ENCODE data around the gene EIF4H. TPM values are rescaled to one million over a fixed set of nuclear protein-coding genes. Genes with fewer than 3 reads are reported as not detected.

EIF4H gene
- total RNA-seq, 3 donors from 2014 or later, result 231 to 278 (median 274) TPM

DNA sequence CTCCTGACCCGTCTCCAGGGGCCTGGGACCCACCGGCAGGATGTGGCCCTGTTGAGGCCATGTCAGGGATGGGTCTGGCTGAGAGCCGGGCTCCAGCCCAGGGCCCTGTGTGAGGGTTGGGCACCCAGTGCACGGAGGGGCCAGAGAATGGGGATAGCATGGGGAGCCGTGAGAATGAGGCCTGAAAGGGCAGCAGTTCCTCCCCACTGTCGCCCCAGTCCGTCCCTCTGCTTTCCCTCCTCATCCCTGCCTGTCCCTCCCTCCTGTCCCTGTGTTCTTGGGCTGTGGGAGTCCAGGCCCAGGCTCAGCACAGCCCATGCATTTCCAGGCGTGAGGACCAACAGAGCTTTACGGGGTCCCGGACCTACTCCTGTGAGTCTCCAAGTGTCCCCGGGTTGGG is 45.3 kb downstream of the EIF4H start:
- intact Hi-C loops (cut with DNase I, micrococcal nuclease), result no loop called here
- Histone ChIP-seq H3K4me1 (ENCODE audit: low read depth) (no peaks in the 10 kb centered on the region), H3K4me3 (no peak overlapping the region), H3K9me3 (no peaks in the 10 kb centered on the region), H3K36me3 (ENCODE audit: low read depth) (no peaks in the 10 kb centered on the region)
- no peak for DNase-seq
- ATAC-seq, result no peak
- TF ChIP-seq, protein P1, sequence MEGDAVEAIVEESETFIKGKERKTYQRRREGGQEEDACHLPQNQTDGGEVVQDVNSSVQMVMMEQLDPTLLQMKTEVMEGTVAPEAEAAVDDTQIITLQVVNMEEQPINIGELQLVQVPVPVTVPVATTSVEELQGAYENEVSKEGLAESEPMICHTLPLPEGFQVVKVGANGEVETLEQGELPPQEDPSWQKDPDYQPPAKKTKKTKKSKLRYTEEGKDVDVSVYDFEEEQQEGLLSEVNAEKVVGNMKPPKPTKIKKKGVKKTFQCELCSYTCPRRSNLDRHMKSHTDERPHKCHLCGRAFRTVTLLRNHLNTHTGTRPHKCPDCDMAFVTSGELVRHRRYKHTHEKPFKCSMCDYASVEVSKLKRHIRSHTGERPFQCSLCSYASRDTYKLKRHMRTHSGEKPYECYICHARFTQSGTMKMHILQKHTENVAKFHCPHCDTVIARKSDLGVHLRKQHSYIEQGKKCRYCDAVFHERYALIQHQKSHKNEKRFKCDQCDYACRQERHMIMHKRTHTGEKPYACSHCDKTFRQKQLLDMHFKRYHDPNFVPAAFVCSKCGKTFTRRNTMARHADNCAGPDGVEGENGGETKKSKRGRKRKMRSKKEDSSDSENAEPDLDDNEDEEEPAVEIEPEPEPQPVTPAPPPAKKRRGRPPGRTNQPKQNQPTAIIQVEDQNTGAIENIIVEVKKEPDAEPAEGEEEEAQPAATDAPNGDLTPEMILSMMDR (IDR thresholded peaks at IDR 0.05), result no peak

DNA sequence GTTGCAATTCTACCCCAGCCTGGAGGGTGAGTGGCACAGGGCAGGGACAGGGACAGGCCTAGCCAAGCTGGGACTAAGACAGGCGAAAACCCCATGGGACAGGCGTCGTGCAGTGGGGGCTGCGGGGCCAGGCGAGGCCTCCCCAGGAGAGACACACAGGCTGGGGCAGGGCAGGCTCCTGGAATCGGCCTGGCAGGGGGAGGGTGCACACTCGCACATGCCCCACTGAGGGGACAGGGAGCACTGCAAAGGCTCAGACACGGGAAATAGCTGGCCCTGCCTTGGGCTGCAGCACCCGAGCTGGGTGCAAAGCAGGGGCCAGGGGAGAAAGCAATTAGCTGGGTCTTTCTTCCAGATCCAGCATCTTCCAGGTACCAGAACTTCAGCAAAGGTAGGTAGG is 46.1 kb downstream of the EIF4H start:
- H3K36me3 ChIP-seq (ENCODE audit: low read depth), result no peaks in the 10 kb centered on the region
- no peaks in the 10 kb centered on the region for H3K9me3 ChIP-seq
- ATAC-seq, result no peak
- peak in 1 of 3 donors; percentile 12 for DNase-seq
- no peaks in the 10 kb centered on the region for H3K4me1 ChIP-seq (ENCODE audit: low read depth)
- intact Hi-C loops (cut with DNase I, micrococcal nuclease), result no loop called here
- TF ChIP-seq, protein P1 (IDR thresholded peaks at IDR 0.05), result no peak
- H3K4me3 ChIP-seq, result no peak overlapping the region

DNA sequence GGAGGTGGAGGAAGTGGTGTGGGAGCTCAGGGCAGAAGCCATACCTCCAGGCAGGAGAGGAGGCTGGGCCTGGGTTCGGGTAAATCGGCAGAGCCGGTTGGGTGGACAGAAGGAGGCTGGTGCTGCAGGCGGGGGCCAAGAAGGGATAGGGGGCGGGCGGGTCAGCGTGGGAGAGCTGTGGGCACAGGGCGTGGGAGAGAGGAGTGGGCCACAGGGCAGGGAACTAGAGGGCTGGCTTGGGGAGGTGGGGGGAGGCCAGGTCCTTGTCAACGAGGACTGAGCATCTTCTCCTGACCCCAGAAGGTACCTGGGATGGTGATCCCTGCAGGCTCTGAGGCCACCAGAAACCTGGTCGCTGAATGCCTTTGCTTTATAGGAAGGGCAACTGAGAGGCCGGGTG is 47.6 kb downstream of the EIF4H start:
- H3K9me3 ChIP-seq, result no peaks in the 10 kb centered on the region
- DNase-seq (no peak), ATAC-seq (no peak)
- intact Hi-C loops (cut with DNase I, micrococcal nuclease), result no loop called here
- no peaks in the 10 kb centered on the region for H3K36me3 ChIP-seq (ENCODE audit: low read depth)
- no peak overlapping the region for H3K4me3 ChIP-seq
- TF ChIP-seq, protein P1 (IDR thresholded peaks at IDR 0.05), result no peak
- H3K4me1 ChIP-seq (ENCODE audit: low read depth), result no peaks in the 10 kb centered on the region

DNA sequence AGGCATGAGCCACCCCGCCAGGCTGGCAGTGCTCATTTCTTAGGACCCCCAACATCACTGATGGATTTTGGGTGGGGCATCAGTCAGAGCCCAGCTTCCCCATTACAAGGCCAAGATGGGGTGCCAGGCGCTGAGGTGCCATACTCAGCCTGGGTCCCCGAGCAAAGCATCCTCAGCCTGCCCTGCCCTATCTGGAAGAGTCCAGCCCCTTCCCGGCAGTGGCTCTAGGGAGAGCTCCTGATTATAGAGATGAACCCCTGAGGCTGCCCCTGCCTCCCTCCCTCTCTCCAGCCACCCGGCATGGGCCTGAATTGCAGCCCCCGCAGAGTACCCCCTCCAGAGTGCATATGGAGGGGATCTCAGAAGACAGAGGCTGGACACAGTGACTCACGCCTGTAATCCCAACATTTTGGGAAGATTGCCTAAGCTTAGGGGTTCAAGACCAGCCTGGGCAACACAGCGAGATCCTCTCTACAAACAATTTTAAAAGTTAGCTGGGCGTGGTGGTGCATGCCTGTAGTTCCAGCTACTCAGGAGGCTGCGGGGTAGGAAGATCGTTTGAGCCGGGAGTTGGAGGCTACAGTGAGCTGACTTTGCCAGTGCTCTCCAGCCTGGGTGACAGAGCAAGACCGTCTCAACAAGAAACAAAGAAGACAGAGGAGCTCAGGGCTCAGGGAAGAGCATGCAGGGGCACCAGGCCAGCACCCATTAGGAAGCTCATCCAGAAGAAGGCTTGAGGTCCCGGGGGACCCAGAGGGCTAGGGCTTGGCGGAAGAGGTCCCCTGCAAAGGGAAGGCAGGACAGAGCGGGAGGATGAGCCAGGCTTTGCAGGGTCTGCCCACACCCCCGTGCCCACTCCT is 48.9 kb downstream of the EIF4H start:
- no peaks in the 10 kb centered on the region for H3K4me1 ChIP-seq (ENCODE audit: low read depth)
- H3K4me3 ChIP-seq, result no peak overlapping the region
- peak in 1 of 3 donors; percentile 11 for DNase-seq
- no peaks in the 10 kb centered on the region for H3K36me3 ChIP-seq (ENCODE audit: low read depth)
- H3K9me3 ChIP-seq, result no peaks in the 10 kb centered on the region
- TF ChIP-seq, protein P1 (IDR thresholded peaks at IDR 0.05), result no peak
- intact Hi-C loops (cut with DNase I, micrococcal nuclease), result no loop called here
- ATAC-seq, result no peak

DNA sequence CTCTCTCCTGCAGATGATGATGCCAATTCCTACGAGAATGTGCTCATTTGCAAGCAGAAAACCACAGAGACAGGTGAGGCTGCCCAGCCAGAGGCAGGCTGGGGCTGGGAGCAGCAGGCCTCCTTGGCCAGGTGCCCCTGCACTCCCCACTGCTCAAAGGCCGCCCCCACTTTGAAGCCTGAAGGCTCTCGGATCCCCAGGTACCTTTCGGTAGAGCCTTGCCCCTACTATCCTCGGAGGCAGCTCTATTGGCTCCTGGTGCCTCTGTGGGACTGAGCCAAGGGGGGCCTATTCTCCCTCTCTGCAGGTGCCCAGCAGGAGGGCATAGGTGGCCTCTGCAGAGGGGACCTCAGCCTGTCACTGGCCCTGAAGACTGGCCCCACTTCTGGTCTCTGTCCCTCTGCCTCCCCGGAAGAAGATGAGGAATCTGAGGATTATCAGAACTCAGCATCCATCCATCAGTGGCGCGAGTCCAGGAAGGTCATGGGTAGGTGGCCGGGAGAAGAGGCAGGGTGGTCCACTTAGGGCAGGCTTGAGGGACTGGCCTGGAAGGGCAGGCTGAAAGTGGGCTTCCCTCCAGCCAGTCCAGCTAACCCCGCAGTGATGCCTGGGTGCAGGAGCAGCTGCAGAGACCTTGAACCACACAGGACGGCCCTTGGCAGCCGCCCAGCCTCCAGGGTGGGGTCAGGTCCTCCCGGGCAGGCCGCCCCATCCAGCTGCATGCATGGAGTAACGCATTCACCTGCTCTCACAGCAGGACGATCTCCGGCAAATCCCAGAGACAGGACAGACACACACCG is 49.8 kb downstream of the EIF4H start:
- no peaks in the 10 kb centered on the region for H3K9me3 ChIP-seq
- DNase-seq (peak; percentile 37 to 62 (median 49)), ATAC-seq (peak; percentile 39)
- no peaks in the 10 kb centered on the region for H3K36me3 ChIP-seq (ENCODE audit: low read depth)
- intact Hi-C loops (cut with DNase I, micrococcal nuclease), result no loop called here
- H3K4me3 ChIP-seq, result no peak overlapping the region
- no peaks in the 10 kb centered on the region for H3K4me1 ChIP-seq (ENCODE audit: low read depth)
- TF ChIP-seq, protein P1 (IDR thresholded peaks at IDR 0.05), result no peak
